GM12874 (cell line): ENCODE data around the gene CHD1.

Experiments
- TF ChIP-seq, protein P1 (sequence below): IDR thresholded peaks from 2 replicates; pipeline ENCODE4 v1.5.1; 2011; ENCODE audit warnings: low read depth, mild to moderate bottlenecking, control low read depth, low read length, moderate library complexity; ENCODE audit not compliant: insufficient read depth

CHD1 gene

DNA sequence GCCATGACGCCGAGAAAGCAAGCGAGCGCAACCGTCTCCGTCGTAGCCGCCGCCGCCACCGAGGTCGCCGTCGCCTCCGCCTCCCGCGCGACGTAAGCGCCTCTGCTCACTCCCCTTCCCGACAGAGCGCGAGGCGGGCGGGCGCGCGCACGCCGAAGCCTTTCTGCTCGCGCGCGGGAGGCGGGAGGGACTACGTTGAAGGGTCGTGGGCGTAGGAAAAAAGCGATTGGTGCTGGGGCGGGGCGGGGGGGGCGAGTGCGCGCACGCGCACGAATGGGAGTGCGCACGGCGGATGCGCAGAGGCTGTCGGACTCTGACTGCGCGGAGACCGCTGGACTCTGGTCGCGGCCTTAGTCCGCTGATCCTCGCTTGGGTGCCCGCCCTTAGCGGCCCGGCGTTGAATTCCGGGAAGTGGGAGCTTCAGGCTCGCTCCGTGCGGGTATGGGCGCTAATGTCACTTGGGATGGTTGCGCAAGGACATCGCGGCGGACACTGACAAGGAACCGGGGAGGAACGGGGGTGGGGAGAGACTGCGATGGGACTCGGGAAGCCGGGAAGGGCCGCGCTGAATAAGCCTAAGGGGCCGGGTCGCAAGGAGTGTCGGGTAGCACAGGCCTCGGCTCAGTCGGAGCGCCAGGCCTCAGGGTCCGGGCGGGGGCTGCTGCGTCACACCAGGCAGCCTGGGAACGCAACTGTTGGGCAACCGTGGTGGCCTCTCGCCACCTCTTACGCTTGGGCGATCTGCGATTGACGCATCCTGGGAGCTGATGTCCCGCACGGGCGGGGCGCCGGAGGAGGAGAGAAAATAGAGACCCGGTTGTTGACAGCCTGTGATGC, at the start of gene CHD1:
CHD1 (minus strand) TSS at position 135 of the 837 bp plus-strand sequence. CDS start 2,621 bp downstream, outside the sequence.
- TF ChIP-seq, protein P1, sequence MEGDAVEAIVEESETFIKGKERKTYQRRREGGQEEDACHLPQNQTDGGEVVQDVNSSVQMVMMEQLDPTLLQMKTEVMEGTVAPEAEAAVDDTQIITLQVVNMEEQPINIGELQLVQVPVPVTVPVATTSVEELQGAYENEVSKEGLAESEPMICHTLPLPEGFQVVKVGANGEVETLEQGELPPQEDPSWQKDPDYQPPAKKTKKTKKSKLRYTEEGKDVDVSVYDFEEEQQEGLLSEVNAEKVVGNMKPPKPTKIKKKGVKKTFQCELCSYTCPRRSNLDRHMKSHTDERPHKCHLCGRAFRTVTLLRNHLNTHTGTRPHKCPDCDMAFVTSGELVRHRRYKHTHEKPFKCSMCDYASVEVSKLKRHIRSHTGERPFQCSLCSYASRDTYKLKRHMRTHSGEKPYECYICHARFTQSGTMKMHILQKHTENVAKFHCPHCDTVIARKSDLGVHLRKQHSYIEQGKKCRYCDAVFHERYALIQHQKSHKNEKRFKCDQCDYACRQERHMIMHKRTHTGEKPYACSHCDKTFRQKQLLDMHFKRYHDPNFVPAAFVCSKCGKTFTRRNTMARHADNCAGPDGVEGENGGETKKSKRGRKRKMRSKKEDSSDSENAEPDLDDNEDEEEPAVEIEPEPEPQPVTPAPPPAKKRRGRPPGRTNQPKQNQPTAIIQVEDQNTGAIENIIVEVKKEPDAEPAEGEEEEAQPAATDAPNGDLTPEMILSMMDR = no peak

DNA sequence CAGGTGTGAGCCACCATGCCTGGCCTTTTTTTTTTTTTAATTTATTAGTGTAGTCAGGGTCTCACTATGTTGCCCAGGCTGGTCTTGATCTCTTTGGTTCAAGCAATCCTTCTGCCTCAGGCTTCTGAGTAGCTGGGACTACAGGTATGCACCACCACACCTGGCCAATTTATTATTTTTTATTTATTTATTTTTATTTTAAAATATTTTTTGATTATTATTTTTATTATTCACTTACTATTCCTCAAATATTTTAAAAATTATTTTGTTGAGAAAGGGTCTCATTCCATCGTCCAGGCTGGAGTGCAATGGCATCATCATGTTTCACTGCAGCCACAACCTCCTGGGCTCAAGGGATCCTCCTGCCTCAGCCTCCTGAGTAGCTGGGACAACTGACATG, 49.7 kb upstream of the CHD1 start:
- TF ChIP-seq, protein P1 = no peak

DNA sequence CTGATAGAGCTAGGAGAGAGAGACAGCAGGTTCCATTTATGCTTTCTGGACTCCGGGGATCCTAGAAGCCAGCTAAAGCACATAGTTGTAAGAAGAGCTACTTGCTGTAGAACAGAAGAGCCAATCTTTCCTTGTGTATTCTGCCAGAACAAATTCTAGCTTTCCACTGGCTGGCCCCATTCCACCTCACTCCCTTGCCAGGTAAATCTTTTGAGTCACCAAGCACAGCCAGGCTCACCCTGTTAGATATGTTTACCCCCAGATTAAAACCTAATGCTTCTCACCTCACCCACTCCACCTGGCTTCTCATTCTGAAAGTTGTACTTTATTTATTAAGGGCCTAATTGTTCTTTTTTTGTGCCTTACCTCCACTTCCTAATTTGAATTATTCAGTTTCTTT, 48.9 kb upstream of the CHD1 start:
- TF ChIP-seq, protein P1 = no peak

DNA sequence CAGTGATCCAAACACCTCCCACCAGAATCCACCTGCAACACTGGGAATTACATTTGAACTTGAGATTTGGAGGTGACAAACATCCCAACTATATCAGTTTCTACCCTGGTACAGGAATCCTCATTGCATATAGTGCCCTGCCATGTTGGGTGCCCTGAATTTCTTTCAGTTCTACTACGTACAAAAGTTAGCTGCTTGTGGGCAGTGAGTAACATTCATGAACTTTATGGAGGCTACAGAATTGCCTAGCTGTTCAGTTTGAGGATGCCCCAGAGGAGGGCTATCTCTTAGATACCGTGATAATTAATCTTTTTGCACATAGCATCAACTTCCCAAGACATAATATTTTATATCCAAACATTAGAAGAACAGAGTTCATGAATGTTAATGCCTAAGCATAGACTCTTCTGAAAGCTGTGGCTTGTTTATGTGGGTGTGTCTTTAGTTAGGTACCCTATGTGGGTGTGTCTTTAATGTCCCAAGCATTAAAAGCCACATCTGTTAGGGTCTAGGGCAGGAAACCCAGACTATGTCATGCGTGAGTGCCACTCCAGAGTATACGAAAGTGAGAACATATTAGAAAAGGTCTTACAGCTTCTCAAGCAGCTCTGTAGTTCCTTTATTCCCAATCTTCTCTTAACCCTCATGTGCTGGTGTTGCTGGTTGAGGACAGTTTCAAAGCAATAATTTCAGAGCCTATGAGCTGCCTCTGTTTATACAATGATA, 47.0 kb upstream of the CHD1 start:
- TF ChIP-seq, protein P1 = no peak

DNA sequence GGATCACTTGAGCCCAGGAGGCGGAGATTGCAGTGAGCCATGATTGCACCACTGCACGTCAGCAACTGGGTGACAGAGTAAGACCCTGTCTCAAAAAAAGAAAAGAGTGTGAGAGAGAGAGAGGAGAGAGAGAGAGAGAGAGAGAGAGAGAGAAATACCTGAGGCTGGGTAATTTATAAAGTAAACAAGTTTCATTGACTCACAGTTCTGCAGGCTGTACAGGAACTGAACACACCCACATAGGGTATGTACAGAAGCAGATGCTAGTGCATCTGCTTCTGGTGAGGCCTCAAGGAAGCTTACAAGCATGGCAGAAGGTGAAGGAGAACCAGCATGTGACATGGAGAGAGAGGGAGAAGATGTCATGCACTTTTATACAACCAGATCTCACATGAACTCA, 46.4 kb upstream of the CHD1 start:
- TF ChIP-seq, protein P1 = no peak

DNA sequence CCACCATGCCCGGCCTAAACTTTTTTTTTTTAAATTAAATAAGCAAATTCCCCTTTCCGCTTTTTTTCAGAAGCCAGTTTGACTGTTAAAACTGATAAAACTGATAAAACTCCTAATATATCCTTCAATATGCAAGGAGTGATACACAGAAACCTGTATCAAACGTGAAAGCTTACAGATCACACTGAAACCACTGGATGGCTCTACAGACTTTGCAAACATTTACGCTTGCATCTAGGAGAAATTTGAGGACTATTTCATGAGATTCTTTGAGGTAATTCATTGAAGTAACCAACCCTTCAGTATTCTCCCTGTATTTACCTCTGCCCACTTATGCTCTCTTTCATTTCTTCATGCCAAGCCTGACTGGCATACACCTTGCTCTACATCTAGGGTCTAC, 40.6 kb upstream of the CHD1 start:
- TF ChIP-seq, protein P1 = no peak

DNA sequence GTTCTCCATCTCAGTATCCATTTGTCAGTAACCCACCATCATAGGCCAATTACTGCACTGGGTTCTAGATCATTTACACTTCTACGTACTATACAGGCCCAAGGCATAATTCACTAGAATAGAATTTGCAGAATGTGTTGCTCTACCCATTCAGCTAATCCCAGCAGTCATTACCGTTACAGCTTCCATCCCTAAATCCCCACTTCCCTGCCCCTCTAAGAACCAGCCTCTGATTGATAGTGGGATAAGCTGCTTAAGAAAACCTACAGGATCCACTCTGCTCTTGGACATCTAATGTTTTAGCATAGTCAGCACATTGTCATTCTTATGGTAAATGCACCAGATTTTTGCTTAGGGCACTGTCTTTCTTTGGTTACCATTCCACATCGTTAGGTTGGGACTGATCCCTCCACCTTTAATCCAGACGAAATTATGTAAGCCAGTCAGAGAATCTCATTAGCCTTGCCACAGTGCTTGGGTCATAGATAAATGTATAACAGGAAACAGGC, 39.3 kb upstream of the CHD1 start:
- TF ChIP-seq, protein P1 = no peak
